HG02623 (cell line): ENCODE measurements around the gene WIZ.

Experiments used
- ATAC-seq: cut with Tn5 transposase; IDR thresholded peaks from one replicate; pipeline ENCODE4 v1.9.1; 2021; ENCODE audit warnings: moderate library complexity; ENCODE audit not compliant: unreplicated experiment

Gene WIZ

GRCh38 chr19:15445807-15446376, 3.9 kb downstream of the WIZ start:
- ATAC-seq = no peak

DNA sequence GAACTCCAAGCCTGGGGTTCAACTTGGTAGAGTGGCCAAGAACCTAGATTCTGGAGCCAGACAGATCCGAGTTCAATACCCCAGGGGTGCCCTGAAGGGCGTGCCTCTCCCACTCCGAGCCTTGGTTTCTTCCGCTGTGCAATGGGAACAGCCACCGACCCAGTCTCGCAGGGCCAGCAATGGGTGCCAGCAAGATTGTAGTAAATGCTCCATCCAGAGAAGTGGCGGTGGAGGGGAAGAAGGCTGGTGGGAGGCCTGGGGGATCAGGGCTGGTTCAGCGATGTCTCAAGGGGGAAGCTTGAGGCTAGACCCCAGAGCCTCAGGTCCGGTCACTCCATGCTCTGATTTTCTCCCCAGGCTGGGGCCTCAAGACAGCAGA, 4.5 kb downstream of the WIZ start:
- ATAC-seq = no peak

DNA sequence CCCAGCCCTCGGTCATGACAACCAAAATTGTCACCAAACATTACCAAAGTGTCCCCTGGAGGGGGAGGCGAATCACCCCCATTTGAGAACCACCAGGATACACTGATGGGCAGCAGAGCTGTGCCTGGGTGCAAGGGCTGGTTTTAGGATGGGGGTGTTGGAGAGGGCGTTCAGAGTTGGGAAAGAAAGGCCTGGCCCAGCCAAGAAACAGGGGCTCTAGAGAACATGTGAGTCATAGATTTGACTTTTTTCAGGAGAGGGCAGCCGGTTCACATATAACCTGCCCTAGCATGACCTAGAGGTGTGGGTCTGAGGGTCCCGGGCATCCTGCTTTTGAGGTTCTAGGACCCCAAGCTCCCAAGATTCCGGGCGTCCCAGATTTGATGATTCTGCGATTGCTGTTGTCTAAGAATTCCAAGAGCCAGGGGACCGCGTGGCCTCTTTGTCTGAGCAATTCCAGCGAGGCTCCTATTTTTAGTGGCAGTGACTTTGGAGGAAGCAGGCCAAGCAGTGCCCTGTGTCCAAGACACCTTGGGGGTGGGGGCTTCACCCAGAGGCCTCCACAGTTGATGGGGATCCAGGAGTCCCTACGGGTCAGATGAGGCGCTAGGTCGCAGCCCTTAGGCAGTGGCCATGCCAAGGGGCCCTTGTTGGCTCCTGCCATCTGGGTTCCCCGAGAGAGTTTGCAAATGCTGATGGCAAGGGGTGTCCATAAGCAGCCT, 5.1 kb downstream of the WIZ start:
- no peak for ATAC-seq

- no peak for ATAC-seq
Observed at GRCh38 chr19:15443838-15444237, 5.9 kb downstream of the WIZ start.

- no peak for ATAC-seq
Observed at GRCh38 chr19:15443325-15443724, 6.4 kb downstream of the WIZ start.

GRCh38 chr19:15442142-15442920, 7.4 kb downstream of the WIZ start:
- ATAC-seq = no peak

DNA sequence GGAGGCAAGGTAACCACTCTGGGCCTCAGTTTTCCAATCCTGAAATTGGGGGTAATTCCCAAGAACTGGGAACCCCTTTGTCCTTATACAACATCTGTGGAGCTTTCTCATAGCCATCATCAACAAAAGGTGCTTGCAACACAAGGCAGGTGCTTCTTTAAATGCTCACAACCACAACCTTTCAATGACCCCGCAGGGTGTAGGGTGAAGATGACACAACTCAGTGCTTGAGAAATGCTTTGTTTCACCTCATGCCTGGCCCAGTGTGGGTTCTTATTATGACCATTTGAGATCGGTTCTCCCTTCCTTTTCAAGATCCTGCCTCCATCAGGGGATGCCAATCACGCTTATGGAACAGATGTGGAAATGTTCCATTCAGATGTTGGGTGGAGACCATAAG, 8.4 kb downstream of the WIZ start:
- ATAC-seq = no peak

GRCh38 chr19:15439821-15440641, 9.7 kb downstream of the WIZ start:
- no peak for ATAC-seq

DNA sequence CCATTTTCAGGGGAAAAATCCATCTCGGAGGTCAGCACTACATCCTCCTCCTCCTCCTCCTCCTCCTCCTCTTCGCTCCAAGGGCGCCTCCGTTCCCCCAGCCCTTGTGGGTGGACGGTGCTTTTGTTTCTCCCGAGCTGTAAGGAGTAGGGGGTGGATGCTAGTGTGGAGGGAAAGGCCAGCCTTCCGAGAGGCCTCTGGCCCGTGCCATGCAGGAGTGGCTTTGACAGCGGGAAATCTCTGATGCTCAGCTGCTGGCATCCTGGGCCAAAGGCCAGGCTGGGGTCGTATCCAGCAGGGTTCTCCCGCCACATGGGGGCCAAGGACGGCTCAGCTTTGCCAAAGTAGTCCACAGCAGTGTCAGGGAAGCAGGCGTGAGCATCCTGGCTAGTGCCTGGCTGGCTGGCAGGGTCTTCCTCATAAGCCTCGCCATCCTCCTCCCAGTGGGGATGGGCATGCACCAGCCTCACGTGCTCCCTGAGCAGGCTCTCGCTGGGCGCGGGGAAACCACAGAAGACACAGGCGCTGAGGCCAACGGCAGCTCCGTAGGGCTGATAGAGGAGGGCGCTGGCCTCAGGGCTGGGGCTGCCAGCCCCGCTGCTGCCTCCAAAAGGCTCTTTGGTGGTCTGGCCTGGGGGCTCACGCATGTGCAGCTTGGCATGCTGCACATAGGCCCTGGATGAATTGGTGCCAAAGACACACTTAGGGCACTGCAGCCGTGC, 10.5 kb downstream of the WIZ start:
- ATAC-seq = no peak

DNA sequence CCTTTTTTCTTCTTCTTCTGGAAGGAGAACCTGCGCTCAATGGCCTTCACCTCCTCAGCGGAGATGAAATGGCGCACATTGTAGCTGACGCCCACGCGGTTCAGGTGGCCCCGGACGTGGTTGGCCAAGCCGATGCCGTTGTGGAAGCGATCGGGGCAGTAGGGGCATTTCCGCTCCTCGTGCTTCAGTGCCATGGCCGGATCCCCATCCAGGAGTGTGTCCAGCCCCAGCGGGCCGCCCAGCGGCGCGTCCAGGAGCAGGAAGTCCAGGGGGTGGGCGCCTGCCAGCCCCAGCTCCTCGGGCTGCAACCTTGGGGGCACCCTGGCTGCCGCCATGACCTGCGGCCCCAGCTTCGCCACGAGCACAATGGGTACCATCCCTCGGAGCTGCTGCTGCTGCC, 11.2 kb downstream of the WIZ start:
- ATAC-seq = no peak

DNA sequence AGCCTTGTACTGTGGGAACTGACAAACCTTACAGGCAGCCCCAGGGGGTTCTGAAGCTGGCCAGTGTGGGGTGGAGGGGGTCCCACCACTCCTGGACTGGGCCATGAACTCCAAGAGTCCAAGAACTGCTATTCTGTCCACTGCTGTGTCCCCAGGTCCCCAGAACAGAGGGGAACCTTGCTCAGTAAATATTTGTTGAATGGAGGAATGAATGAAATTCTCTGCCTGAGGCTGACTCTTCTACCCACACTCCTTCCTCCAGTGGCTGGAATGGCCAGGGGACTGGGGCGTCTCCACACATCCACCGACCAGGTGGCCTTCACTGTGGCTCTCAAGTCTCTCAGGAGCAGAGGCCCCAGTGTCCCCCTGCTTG, 11.6 kb downstream of the WIZ start:
- no peak for ATAC-seq

DNA sequence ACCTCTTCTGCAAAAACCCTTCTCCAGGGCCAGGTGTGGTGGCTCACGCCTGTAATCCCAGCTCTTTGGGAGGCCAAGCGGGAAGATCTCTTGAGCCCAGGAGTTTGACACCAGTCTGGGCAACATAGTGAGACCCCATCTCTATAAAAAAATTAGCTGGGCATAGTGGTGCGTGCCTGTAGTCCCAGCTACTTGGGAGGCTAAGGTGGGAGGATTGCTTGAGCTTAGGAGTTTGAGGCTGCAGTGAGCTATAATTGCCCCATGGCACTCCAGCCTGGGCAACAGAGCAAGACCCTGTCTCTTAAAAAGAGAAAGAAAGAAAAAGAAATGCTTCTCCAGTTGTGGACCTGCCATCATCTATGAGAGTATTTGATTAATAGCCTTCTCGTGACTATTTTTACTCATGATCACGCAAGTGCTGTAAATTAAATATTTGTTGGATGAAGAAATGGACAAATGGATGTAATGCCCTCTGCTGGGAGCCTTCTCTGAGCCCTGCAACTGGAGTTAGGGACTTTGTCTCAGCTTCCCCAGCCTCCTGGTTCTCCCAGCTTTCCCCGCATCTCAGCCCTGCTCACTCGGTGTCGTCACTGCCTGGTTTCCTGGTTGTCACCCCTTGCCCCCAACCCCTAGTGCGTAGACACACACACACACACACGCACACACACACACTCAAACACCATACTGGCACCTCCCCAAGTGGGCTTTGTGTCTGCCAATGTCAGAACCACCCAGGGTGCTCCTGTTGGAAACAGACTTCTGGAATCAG, 12.2 kb downstream of the WIZ start:
- no peak for ATAC-seq

GRCh38 chr19:15436826-15437110, 13.0 kb downstream of the WIZ start:
- no peak for ATAC-seq

GRCh38 chr19:15436012-15436825, 13.5 kb downstream of the WIZ start:
- no peak for ATAC-seq

DNA sequence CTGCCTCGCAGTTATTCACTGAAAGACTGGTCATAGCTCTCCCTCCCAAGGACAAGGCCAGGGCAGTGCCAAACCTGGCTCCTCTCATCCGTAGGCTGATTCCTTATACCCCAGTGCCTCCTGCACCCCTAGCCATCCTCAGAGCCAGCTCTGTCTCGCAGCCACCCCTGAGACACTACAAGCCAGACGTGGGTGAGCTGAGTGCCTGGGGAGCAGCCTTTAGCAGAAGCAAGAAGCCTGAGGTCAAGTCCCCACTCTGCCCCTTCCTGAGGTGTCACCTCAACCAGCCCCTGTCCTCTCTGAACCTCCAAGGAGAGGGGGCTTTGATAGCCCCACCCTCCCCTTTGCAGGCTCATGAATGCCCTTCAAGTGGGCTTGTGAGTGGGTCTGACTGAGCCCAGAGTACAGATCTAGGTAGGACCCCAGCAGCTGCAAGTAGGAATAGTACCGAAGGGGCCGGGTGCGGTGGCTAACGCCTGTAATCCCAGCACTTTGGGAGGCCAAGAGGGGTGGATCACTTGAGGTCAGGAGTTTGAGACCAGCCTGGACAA, 16.2 kb downstream of the WIZ start:
- ATAC-seq = no peak

DNA sequence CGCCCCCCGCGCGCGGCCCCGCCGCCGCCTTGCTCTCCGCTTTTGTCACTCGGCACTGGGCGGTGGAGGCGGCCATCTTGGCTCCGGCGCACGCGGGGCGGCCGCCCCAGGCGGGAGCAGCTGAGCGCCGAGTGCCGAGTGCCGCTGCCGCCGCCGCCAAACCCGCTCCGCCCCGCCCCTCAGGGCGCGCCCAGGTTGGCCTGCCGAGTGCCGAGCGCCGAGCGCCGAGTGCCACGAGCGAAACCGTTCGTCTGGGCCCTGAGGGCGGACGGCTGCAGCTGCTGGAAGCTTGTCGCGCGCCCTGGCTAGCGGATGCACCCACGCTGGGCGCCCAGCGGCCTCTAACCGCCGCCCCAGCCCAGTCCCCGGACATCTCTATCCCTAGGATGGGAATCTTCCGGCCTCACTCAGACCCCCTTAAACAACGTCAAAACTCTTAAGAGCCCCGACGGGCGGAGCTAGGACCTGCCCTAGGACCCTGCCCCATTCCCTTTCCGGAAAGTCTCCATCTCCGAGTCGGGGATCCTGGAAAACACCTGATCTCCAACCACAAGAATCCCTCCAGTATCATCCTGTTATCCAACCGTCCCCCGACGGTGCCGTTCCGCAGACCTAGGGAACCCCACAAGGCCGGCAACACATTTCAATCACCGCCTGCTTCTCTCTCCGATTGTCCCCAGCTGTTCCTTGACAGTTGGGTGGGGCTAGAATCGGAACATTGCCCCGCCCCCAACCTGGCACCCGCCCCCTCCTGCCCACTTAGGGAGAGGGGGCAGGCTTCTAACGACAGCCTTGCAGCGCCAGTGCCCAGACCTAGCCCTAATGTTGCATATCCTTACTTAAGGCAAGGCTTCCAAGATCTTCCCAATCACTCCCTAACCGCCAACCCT, 16.9 kb downstream of the WIZ start:
- ATAC-seq = peak; percentile 65

GRCh38 chr19:15432018-15432494, 17.7 kb downstream of the WIZ start:
- ATAC-seq = no peak

- no peak for ATAC-seq
Observed at GRCh38 chr19:15431396-15432017, 18.2 kb downstream of the WIZ start.
